ENCODE data around the gene TANGO6.

The TANGO6 gene

GRCh38 chr16:68898026-68898425 lies 54.7 kb downstream of the TANGO6 start:
- no peak for TF ChIP-seq EZH2 (IDR thresholded peaks at IDR 0.05; ENCODE audit: borderline replicate concordance, low read depth, low read length, severe bottlenecking)
- no peak for TF ChIP-seq CTCF (IDR thresholded peaks at IDR 0.05; ENCODE audit: borderline replicate concordance, extremely low read depth, low read length, poor library complexity, severe bottlenecking)
- H3K27me3 ChIP-seq (ENCODE audit: insufficient read depth, low read length, poor library complexity), result no peaks in the 10 kb centered on the region
- H3K36me3 ChIP-seq (ENCODE audit: insufficient read depth, low read length), result peaks cover 6% of the 10 kb centered on the region; the same call in 1 of the 2 replicates
- no peaks in the 10 kb centered on the region for H4K20me1 ChIP-seq (ENCODE audit: insufficient read depth, low read length)
- H3K27ac ChIP-seq (ENCODE audit: low read length), result no peak overlapping the region
- DNase-seq (no peak), ATAC-seq (ENCODE audit: insufficient read depth, low read depth) (no peak)
- H3K9ac ChIP-seq (ENCODE audit: low read depth, low read length), result no peak overlapping the region
- H3K4me1 ChIP-seq (ENCODE audit: insufficient read depth, low read length), result no peaks in the 10 kb centered on the region
- no peaks in the 10 kb centered on the region for H3K79me2 ChIP-seq (ENCODE audit: insufficient read depth, low read length)
- no peak overlapping the region for H3K4me3 ChIP-seq (ENCODE audit: low read depth in 1 of 2, low read length in 2 of 2)
- H3K4me2 ChIP-seq (ENCODE audit: insufficient read depth, low read length), result no peak overlapping the region
- no peak overlapping the region for H2AFZ ChIP-seq (ENCODE audit: low read depth, low read length)
- H3K9me3 ChIP-seq (ENCODE audit: insufficient read depth, low read length, severe bottlenecking), result no peaks in the 10 kb centered on the region

GRCh38 chr16:68900009-68900408 lies 56.7 kb downstream of the TANGO6 start:
- no peaks in the 10 kb centered on the region for H3K9me3 ChIP-seq (ENCODE audit: insufficient read depth, low read length, severe bottlenecking)

GRCh38 chr16:68902003-68902968 lies 59.0 kb downstream of the TANGO6 start:
- Histone ChIP-seq H3K4me1 (ENCODE audit: insufficient read depth, low read length) (no peaks in the 10 kb centered on the region), H3K27ac (ENCODE audit: low read length) (no peak overlapping the region), H3K36me3 (ENCODE audit: insufficient read depth, low read length) (peaks cover 13% of the 10 kb centered on the region; the same call in 1 of the 2 replicates), H3K9ac (ENCODE audit: low read depth, low read length) (no peak overlapping the region), H4K20me1 (ENCODE audit: insufficient read depth, low read length) (no peaks in the 10 kb centered on the region), H3K79me2 (ENCODE audit: insufficient read depth, low read length) (no peaks in the 10 kb centered on the region), H3K4me2 (ENCODE audit: insufficient read depth, low read length) (no peak overlapping the region), H3K27me3 (ENCODE audit: insufficient read depth, low read length, poor library complexity) (no peaks in the 10 kb centered on the region), H3K9me3 (ENCODE audit: insufficient read depth, low read length, severe bottlenecking) (no peaks in the 10 kb centered on the region), H3K4me3 (ENCODE audit: low read depth in 1 of 2, low read length in 2 of 2) (no peak overlapping the region), H2AFZ (ENCODE audit: low read depth, low read length) (no peak overlapping the region)
- ATAC-seq (ENCODE audit: insufficient read depth, low read depth), result peak; percentile 58; the same call in 2 of the 3 replicates
- DNase-seq, result peak; percentile 49
- TF ChIP-seq CTCF (IDR thresholded peaks at IDR 0.05; ENCODE audit: borderline replicate concordance, extremely low read depth, low read length, poor library complexity, severe bottlenecking) (peak; percentile 75), EZH2 (IDR thresholded peaks at IDR 0.05; ENCODE audit: borderline replicate concordance, low read depth, low read length, severe bottlenecking) (no peak)

More at GRCh38 chr16:68900009-68900408, 56.7 kb downstream of the TANGO6 start:
- TF ChIP-seq CTCF (IDR thresholded peaks at IDR 0.05; ENCODE audit: borderline replicate concordance, extremely low read depth, low read length, poor library complexity, severe bottlenecking), result no peak
- TF ChIP-seq EZH2 (IDR thresholded peaks at IDR 0.05; ENCODE audit: borderline replicate concordance, low read depth, low read length, severe bottlenecking), result no peak
- no peaks in the 10 kb centered on the region for H3K4me1 ChIP-seq (ENCODE audit: insufficient read depth, low read length)
- H4K20me1 ChIP-seq (ENCODE audit: insufficient read depth, low read length), result no peaks in the 10 kb centered on the region
- H3K79me2 ChIP-seq (ENCODE audit: insufficient read depth, low read length), result no peaks in the 10 kb centered on the region
- DNase-seq (no peak), ATAC-seq (ENCODE audit: insufficient read depth, low read depth) (no peak)
- H3K36me3 ChIP-seq (ENCODE audit: insufficient read depth, low read length), result peaks cover 12% of the 10 kb centered on the region; the same call in 1 of the 2 replicates
- no peak overlapping the region for H2AFZ ChIP-seq (ENCODE audit: low read depth, low read length)
- H3K9ac ChIP-seq (ENCODE audit: low read depth, low read length), result no peak overlapping the region
- H3K27ac ChIP-seq (ENCODE audit: low read length), result no peak overlapping the region
- H3K4me2 ChIP-seq (ENCODE audit: insufficient read depth, low read length), result no peak overlapping the region
- no peak overlapping the region for H3K4me3 ChIP-seq (ENCODE audit: low read depth in 1 of 2, low read length in 2 of 2)
- H3K27me3 ChIP-seq (ENCODE audit: insufficient read depth, low read length, poor library complexity), result no peaks in the 10 kb centered on the region

All from DND-41 (cell line).